Measurements from ENCODE around the gene PKIB.
"Not testable (repeated sequence)": the region's sequence is repeated elsewhere in the genome, so short reads cannot be mapped to it uniquely, and the experiment has no call there.

Gene PKIB, protein sequence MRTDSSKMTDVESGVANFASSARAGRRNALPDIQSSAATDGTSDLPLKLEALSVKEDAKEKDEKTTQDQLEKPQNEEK

GRCh38 chr6:122609881-122610689 is at the start of gene PKIB:
Gene PKIB, plus strand, starts transcription at chr6:122610405. Its CDS starts 107,390 bp downstream, at chr6:122717795.
- DNase-seq, result peak; percentile 85

GRCh38 chr6:122563364-122564052 is 46.7 kb upstream of the PKIB start:
- DNase-seq, result no peak

DNA sequence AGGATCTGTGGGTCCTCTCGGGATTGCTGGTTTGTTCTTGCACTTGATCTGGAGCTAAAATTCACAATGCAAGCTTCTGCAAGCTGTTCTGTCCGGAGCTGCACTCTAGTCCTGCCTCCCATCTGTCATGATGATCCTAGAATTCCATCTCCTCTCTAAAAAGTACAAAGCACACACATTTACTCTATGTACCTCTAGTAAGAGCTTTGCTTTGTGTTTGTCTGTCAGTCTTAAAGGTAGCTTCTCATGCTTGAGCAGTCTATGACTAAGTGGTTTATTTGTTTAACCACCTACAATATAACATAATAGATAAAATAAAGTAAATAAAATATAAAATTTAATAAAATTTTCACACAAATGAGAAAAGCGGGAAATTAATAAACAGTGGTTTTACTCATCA is 46.0 kb upstream of the PKIB start:
- no peak for DNase-seq

GRCh38 chr6:122565708-122566107 is 44.5 kb upstream of the PKIB start:
- DNase-seq, result no peak

- no peak for DNase-seq
Observed at GRCh38 chr6:122567034-122567433, 43.2 kb upstream of the PKIB start.

- DNase-seq, result no peak
Observed at GRCh38 chr6:122568350-122568749, 41.9 kb upstream of the PKIB start.

- no peak for DNase-seq
Observed at GRCh38 chr6:122568797-122569221, 41.4 kb upstream of the PKIB start.

- DNase-seq, result peak; percentile 56
Observed at GRCh38 chr6:122569230-122569771, 40.9 kb upstream of the PKIB start.

GRCh38 chr6:122571888-122572287 is 38.3 kb upstream of the PKIB start:
- DNase-seq, result no peak

GRCh38 chr6:122576888-122577287 is 33.3 kb upstream of the PKIB start:
- no peak for DNase-seq

DNA sequence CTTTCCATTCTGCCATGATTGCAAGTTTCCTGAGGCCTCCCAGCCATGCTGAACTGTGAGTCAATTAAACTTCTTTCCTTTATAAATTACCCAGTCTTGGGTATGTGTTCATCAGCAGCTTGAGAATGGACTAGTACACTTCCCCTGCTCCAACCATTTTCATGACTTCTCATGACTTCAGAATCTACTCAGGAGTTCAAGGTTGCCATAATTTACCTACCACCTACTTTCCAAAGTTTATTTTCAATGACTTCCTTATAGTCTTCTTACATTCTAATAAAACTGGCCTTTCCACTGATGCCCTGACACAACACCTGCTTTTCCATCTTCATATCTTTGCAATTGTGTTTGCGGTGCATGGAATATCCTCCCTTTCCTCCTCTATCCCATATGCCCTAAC is 31.2 kb upstream of the PKIB start:
- DNase-seq, result no peak

DNA sequence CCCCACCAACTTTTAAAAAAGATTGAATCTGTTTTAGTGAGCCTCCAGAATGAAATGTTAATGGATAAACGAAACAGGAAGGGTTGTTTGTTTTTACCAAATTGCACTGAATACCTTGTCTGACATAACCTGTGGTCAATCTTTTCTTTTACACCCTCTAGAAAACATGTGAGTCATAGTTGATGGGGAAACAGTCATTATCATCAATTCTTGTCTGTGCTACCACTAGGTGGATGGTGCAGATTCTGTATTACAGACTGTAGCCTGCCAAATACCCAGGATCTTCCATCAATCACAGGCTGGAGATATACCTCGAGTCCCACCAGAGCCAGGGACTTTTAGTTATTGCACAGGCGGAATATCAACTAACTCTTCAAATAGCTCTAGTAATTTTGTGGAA is 29.5 kb upstream of the PKIB start:
- peak; percentile 35 for DNase-seq

- no peak for DNase-seq
Observed at GRCh38 chr6:122589115-122589514, 21.1 kb upstream of the PKIB start.

- not testable (repeated sequence) for DNase-seq
Observed at GRCh38 chr6:122598295-122598694, 11.9 kb upstream of the PKIB start.

DNA sequence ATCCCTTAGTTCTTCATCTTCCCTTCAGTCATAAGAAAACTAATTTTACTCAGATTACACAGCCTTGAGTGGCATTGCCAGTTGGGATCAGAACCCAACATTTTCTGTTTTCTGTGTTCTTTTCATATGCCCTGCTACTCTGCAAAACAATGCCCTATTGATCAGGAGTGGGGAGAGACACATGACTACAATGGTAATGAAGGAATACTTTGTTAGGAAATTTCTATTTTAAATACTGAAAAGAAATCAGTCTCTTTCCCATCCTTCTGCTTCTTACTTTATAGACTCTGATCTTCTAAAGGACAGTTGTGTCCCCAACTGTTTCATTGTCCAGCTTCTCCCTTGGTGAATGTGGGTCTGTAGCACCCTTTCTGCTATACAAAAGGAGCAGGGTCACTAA is 5.5 kb upstream of the PKIB start:
- no peak for DNase-seq

DNA sequence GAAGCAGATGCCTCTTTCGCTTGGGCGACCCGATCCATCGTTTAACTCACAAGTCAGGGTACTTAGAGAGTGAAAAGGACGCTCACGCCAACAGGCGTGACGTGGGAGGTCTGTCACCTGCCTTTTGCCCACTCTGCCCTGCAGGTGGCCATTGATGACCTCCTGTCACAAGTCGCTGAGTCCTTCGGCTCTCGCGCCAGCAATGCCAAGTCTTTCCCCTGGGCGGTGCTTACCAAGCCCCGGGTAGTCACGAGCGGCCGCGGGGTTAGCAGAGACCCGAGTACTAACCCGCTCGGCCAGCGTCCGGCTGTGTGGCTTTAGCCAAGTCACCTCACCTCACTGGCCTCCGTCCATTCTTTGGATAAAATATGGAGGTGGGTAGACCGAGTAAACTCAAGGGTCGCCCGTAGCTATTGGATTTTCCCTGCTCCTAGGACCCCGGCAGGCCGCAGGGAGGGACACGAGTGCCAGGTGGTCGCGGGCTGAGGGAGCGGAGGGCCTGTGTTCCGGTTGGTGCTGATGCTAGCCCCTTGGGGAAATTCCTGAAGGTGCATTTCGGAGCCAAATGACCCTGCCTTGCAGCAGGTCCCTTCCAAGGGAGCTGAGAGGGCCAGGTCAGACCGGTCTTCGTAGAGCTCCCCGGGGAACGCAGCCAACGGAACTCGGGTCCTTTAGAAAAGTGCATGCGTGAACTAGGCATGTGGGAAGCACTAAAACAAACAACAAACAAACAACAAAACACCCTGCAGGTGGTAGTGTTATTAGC is 668 bp downstream of the PKIB start:
- DNase-seq, result peak; percentile 22

DNA sequence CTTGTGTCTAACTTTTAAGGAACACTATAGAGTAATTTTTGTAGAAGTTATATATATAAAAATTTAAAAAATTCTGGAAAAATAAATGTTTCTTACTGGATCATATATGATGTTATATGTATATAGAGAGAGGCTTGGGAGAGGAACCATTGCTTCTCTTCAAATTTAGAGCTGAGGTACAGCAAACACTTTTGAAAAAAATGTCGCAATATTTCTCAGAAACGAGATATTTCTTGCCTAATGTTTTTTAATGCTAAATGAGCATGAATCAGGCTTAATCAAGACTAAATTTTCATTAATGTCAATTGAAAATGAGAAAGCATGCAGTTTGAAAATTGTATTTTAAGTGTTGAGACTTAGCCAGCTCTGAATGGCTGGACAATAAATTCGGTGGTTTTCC is 2.6 kb downstream of the PKIB start:
- no peak for DNase-seq

GRCh38 chr6:122614303-122614702 is 4.1 kb downstream of the PKIB start:
- DNase-seq, result no peak

DNA sequence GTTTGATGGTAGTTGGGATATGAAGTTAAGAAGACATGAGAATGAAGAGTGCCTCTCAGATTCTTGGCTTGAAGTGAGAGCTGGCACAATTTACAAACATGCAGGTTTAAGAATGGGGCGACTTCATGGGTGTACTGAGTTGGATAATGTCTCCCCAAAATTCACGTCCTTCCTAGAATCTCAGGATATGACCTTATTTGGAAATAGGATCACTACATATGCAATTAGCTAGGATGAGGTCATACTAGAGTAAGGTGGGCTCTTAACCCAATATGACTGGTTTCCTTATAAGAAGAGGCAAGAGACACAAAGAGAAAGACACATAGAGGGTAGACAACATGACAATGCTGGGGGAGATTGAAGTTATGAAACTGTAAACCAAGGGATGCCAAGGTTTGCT is 5.2 kb downstream of the PKIB start:
- DNase-seq, result no peak

DNA sequence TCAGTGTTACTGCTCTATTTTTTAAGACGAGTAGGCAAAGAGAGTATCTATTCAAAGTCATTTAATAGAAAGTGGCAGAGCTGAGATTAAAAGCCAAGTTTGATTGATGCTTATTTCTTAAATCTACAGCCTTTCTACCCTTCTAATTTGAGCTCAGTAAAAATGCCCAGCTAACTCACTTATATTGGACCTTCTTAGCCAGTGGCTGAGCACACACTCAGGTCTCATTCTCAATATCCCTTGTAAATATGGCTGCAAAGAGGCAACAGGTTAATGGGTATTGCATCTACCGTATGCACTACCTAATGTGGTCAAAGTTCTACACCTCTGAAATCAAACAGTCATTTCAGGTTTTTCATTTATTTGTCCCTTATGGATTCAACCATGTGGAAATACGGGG is 6.7 kb downstream of the PKIB start:
- DNase-seq, result no peak

GRCh38 chr6:122619309-122619708 is 9.1 kb downstream of the PKIB start:
- DNase-seq, result no peak

GRCh38 chr6:122620428-122620827 is 10.2 kb downstream of the PKIB start:
- no peak for DNase-seq

DNA sequence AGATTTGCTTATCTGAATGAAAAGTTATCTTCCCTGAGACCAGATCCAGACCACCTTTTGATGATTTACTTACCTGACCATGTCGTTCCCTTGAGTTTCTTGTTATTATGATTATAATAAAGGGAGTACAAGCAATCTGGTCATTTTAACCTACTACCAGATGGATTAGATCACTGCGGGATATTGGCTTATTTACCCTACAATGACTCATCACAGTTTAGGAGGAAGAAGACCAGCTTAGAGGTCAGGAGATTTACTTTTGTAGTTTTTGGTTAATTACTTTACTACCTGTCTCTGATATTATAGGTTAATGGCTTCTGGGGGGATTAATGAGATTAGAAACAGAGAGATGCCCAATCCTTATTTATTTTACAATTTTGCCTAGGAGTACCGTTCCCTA is 10.7 kb downstream of the PKIB start:
- DNase-seq, result peak; percentile 69

All from NCI-H748 treated with DMSO at 0.1 percent for 48 hours (cell line).